ENCODE results near the gene CLEC9A. TPM values are rescaled to one million over a fixed set of nuclear protein-coding genes. Genes with fewer than 3 reads are reported as not detected.
"Not testable (repeated sequence)": the region's sequence is repeated elsewhere in the genome, so short reads cannot be mapped to it uniquely, and the experiment has no call there.

CLEC9A gene
- total RNA-seq, result not detected

GRCh38 chr12:10030446-10030845, at the start of gene CLEC9A:
TSS of gene CLEC9A (plus strand) at chr12:10030682. CDS start at chr12:10052688, 22,006 bp downstream.
- H3K27me3 Mint-ChIP-seq, result peaks cover 6% of the 10 kb centered on the region
- H3K4me1 Mint-ChIP-seq, result no peaks in the 10 kb centered on the region
- H3K4me3 Mint-ChIP-seq, result no peak within 1 kb of the TSS
- no peaks in the 10 kb centered on the region for H3K36me3 Mint-ChIP-seq (ENCODE audit: low read depth)
- no peak for ATAC-seq (replicated peaks)
- no peaks in the 10 kb centered on the region for H3K9me3 Mint-ChIP-seq
- no peak within 1 kb of the TSS for H3K27ac Mint-ChIP-seq

- Mint-ChIP-seq H3K9me3 (no peaks in the 10 kb centered on the region), H3K36me3 (ENCODE audit: low read depth) (no peaks in the 10 kb centered on the region), H3K27ac (no peak overlapping the region), H3K4me3 (no peak overlapping the region), H3K4me1 (no peaks in the 10 kb centered on the region), H3K27me3 (peaks cover 28% of the 10 kb centered on the region)
- ATAC-seq (replicated peaks), result no peak
These were observed 38.6 kb upstream of the CLEC9A start for GRCh38 chr12:9991876-9992275.

- Mint-ChIP-seq H3K4me3 (no peak overlapping the region), H3K9me3 (no peaks in the 10 kb centered on the region), H3K4me1 (no peaks in the 10 kb centered on the region), H3K36me3 (ENCODE audit: low read depth) (no peaks in the 10 kb centered on the region), H3K27ac (no peak overlapping the region), H3K27me3 (peaks cover 28% of the 10 kb centered on the region)
- no peak for ATAC-seq (replicated peaks)
These were observed 38.2 kb upstream of the CLEC9A start for GRCh38 chr12:9992296-9992695.

GRCh38 chr12:9999016-9999415, 31.5 kb upstream of the CLEC9A start, which contains the start of gene CLEC1B:
TSS of gene CLEC1B (minus strand) at chr12:9999121. CDS start at chr12:9999100, 21 bp downstream.
- ATAC-seq (replicated peaks), result no peak
- Mint-ChIP-seq H3K4me3 (no peak within 1 kb of the TSS), H3K9me3 (no peaks in the 10 kb centered on the region), H3K36me3 (ENCODE audit: low read depth) (no peaks in the 10 kb centered on the region), H3K27me3 (peaks cover 9% of the 10 kb centered on the region), H3K4me1 (no peaks in the 10 kb centered on the region), H3K27ac (no peak within 1 kb of the TSS)

GRCh38 chr12:10001171-10001776, 29.2 kb upstream of the CLEC9A start:
- peaks cover 11% of the 10 kb centered on the region for H3K27me3 Mint-ChIP-seq
- H3K27ac Mint-ChIP-seq, result no peak overlapping the region
- ATAC-seq (replicated peaks), result no peak
- no peaks in the 10 kb centered on the region for H3K36me3 Mint-ChIP-seq (ENCODE audit: low read depth)
- no peak overlapping the region for H3K4me3 Mint-ChIP-seq
- no peaks in the 10 kb centered on the region for H3K4me1 Mint-ChIP-seq
- no peaks in the 10 kb centered on the region for H3K9me3 Mint-ChIP-seq

GRCh38 chr12:10012630-10013330, 17.7 kb upstream of the CLEC9A start:
- Mint-ChIP-seq H3K4me1 (no peaks in the 10 kb centered on the region), H3K27ac (no peak overlapping the region), H3K27me3 (peaks cover 21% of the 10 kb centered on the region), H3K9me3 (no peaks in the 10 kb centered on the region), H3K36me3 (ENCODE audit: low read depth) (no peaks in the 10 kb centered on the region), H3K4me3 (no peak overlapping the region)
- ATAC-seq (replicated peaks), result no peak

GRCh38 chr12:10015450-10015849, 15.0 kb upstream of the CLEC9A start:
- Mint-ChIP-seq H3K27me3 (peaks cover 17% of the 10 kb centered on the region), H3K4me3 (no peak overlapping the region), H3K27ac (no peak overlapping the region), H3K9me3 (no peaks in the 10 kb centered on the region), H3K36me3 (ENCODE audit: low read depth) (no peaks in the 10 kb centered on the region), H3K4me1 (no peaks in the 10 kb centered on the region)
- ATAC-seq (replicated peaks), result no peak

GRCh38 chr12:10016881-10017280, 13.6 kb upstream of the CLEC9A start:
- Mint-ChIP-seq H3K27me3 (peaks cover 12% of the 10 kb centered on the region), H3K36me3 (ENCODE audit: low read depth) (no peaks in the 10 kb centered on the region), H3K9me3 (no peaks in the 10 kb centered on the region), H3K4me1 (no peaks in the 10 kb centered on the region), H3K4me3 (no peak overlapping the region), H3K27ac (no peak overlapping the region)
- ATAC-seq (replicated peaks), result no peak

- no peak overlapping the region for H3K4me3 Mint-ChIP-seq
- H3K9me3 Mint-ChIP-seq, result no peaks in the 10 kb centered on the region
- no peak for ATAC-seq (replicated peaks)
- no peaks in the 10 kb centered on the region for H3K36me3 Mint-ChIP-seq (ENCODE audit: low read depth)
- no peaks in the 10 kb centered on the region for H3K4me1 Mint-ChIP-seq
- H3K27me3 Mint-ChIP-seq, result peaks cover 6% of the 10 kb centered on the region
- H3K27ac Mint-ChIP-seq, result no peak overlapping the region
These were observed 12.1 kb upstream of the CLEC9A start for GRCh38 chr12:10018386-10018785.

- H3K36me3 Mint-ChIP-seq (ENCODE audit: low read depth), result no peaks in the 10 kb centered on the region
- no peaks in the 10 kb centered on the region for H3K4me1 Mint-ChIP-seq
- H3K27me3 Mint-ChIP-seq, result peaks cover 9% of the 10 kb centered on the region
These were observed 9.1 kb upstream of the CLEC9A start for GRCh38 chr12:10021342-10021741.

GRCh38 chr12:10025236-10025635, 5.2 kb upstream of the CLEC9A start:
- peaks cover 9% of the 10 kb centered on the region for H3K27me3 Mint-ChIP-seq
- no peak for ATAC-seq (replicated peaks)
- no peaks in the 10 kb centered on the region for H3K36me3 Mint-ChIP-seq (ENCODE audit: low read depth)
- H3K27ac Mint-ChIP-seq, result no peak overlapping the region
- H3K9me3 Mint-ChIP-seq, result no peaks in the 10 kb centered on the region
- H3K4me3 Mint-ChIP-seq, result no peak overlapping the region
- no peaks in the 10 kb centered on the region for H3K4me1 Mint-ChIP-seq

More at GRCh38 chr12:10021342-10021741, 9.1 kb upstream of the CLEC9A start:
- H3K27ac Mint-ChIP-seq, result no peak overlapping the region
- ATAC-seq (replicated peaks), result no peak
- H3K4me3 Mint-ChIP-seq, result no peak overlapping the region
- no peaks in the 10 kb centered on the region for H3K9me3 Mint-ChIP-seq

- H3K4me1 Mint-ChIP-seq, H3K4me3 Mint-ChIP-seq, H3K9me3 Mint-ChIP-seq: not testable (repeated sequence)
These were observed 3.8 kb upstream of the CLEC9A start for GRCh38 chr12:10026666-10027065.

GRCh38 chr12:10027311-10027710, 3.2 kb upstream of the CLEC9A start:
- Mint-ChIP-seq H3K27ac (no peak overlapping the region), H3K9me3 (no peaks in the 10 kb centered on the region), H3K4me1 (no peaks in the 10 kb centered on the region), H3K27me3 (peaks cover 11% of the 10 kb centered on the region), H3K4me3 (no peak overlapping the region), H3K36me3 (ENCODE audit: low read depth) (no peaks in the 10 kb centered on the region)
- ATAC-seq (replicated peaks), result no peak

More at GRCh38 chr12:10026666-10027065, 3.8 kb upstream of the CLEC9A start:
- not testable (repeated sequence) for ATAC-seq (replicated peaks); H3K36me3 Mint-ChIP-seq (ENCODE audit: low read depth); H3K27ac Mint-ChIP-seq
- H3K27me3 Mint-ChIP-seq, result peaks cover 11% of the 10 kb centered on the region

GRCh38 chr12:10027721-10028120, 2.8 kb upstream of the CLEC9A start:
- Mint-ChIP-seq H3K9me3 (no peaks in the 10 kb centered on the region), H3K4me3 (no peak overlapping the region), H3K4me1 (no peaks in the 10 kb centered on the region), H3K36me3 (ENCODE audit: low read depth) (no peaks in the 10 kb centered on the region), H3K27me3 (peaks cover 11% of the 10 kb centered on the region), H3K27ac (no peak overlapping the region)
- no peak for ATAC-seq (replicated peaks)

GRCh38 chr12:10031321-10031720, 839 bp downstream of the CLEC9A start:
- H3K36me3 Mint-ChIP-seq (ENCODE audit: low read depth), result no peaks in the 10 kb centered on the region
- H3K4me1 Mint-ChIP-seq, result no peaks in the 10 kb centered on the region
- no peaks in the 10 kb centered on the region for H3K9me3 Mint-ChIP-seq
- no peak overlapping the region for H3K4me3 Mint-ChIP-seq
- no peak overlapping the region for H3K27ac Mint-ChIP-seq
- H3K27me3 Mint-ChIP-seq, result peaks cover 5% of the 10 kb centered on the region
- ATAC-seq (replicated peaks), result no peak
